Stimulated activated CD4-positive, alpha-beta T cell treated with anti-CD3 and anti-CD28 coated beads, Interleukin-1b, Interleukin-23, amount 100 ng/mL, for 4 hours (primary cell): ENCODE results near the gene SCUBE3.

ENCODE experiments used
- DNase-seq, 2 donors: peaks; one replicate each; pipeline ENCODE4 v3.0.0-alpha.2; 2020; ENCODE audit warnings: low read depth in 2 of 2

The SCUBE3 gene

GRCh38 chr6:35181933-35182612, 31.7 kb upstream of the SCUBE3 start:
- DNase-seq = no peak

- no peak for DNase-seq
Observed at GRCh38 chr6:35183281-35183680, 30.5 kb upstream of the SCUBE3 start.

- no peak for DNase-seq
Observed at GRCh38 chr6:35183935-35184334, 29.8 kb upstream of the SCUBE3 start.

- no peak for DNase-seq
Observed at GRCh38 chr6:35184580-35185301, 29.0 kb upstream of the SCUBE3 start.

- no peak for DNase-seq
Observed at GRCh38 chr6:35185302-35185681, 28.5 kb upstream of the SCUBE3 start.

GRCh38 chr6:35185971-35186370, 27.8 kb upstream of the SCUBE3 start:
- no peak for DNase-seq

- no peak for DNase-seq
Observed at GRCh38 chr6:35186571-35186970, 27.2 kb upstream of the SCUBE3 start.

- no peak for DNase-seq
Observed at GRCh38 chr6:35188886-35189285, 24.9 kb upstream of the SCUBE3 start.

GRCh38 chr6:35190306-35190705, 23.4 kb upstream of the SCUBE3 start:
- no peak for DNase-seq

- DNase-seq = no peak
Observed at GRCh38 chr6:35191889-35192288, 21.9 kb upstream of the SCUBE3 start.

- DNase-seq = no peak
Observed at GRCh38 chr6:35192301-35192860, 21.4 kb upstream of the SCUBE3 start.

GRCh38 chr6:35194390-35194789, 19.4 kb upstream of the SCUBE3 start:
- DNase-seq = no peak

GRCh38 chr6:35195120-35195780, 18.5 kb upstream of the SCUBE3 start:
- DNase-seq = no peak

GRCh38 chr6:35197196-35197595, 16.6 kb upstream of the SCUBE3 start:
- no peak for DNase-seq

GRCh38 chr6:35199866-35200265, 13.9 kb upstream of the SCUBE3 start:
- no peak for DNase-seq

- no peak for DNase-seq
Observed at GRCh38 chr6:35202066-35202546, 11.7 kb upstream of the SCUBE3 start.

GRCh38 chr6:35203152-35203670, 10.5 kb upstream of the SCUBE3 start:
- no peak for DNase-seq

- DNase-seq = no peak
Observed at GRCh38 chr6:35203680-35204079, 10.1 kb upstream of the SCUBE3 start.

GRCh38 chr6:35206346-35206745, 7.4 kb upstream of the SCUBE3 start:
- no peak for DNase-seq

GRCh38 chr6:35208419-35208818, 5.3 kb upstream of the SCUBE3 start:
- DNase-seq = no peak

GRCh38 chr6:35209081-35209480, 4.7 kb upstream of the SCUBE3 start:
- DNase-seq = no peak

GRCh38 chr6:35209622-35210247, 4.0 kb upstream of the SCUBE3 start:
- DNase-seq = no peak
